HEK293 (cell line): ENCODE measurements around the gene PDE4B.

Experiments
- CTCF ChIA-PET: fragments of 350-600 bp; formaldehyde crosslinking; extraction: SDS; loops from one replicate; lab custom pipeline; 2021; ENCODE audit warnings: antibody characterized with exemption; lab: Yijun Ruan, JAX
- POLR2A ChIA-PET: fragments of 300-600 bp; formaldehyde crosslinking; extraction: SDS; loops from one replicate; lab custom pipeline; 2020; ENCODE audit warnings: antibody characterized with exemption, inconsistent platforms; lab: Yijun Ruan, JAX
- H3K27ac ChIP-seq: fragments of 200-500 bp; sonication (Bioruptor generic); 2 replicates; pipeline ENCODE4 v1.5.1; 2014; ENCODE audit warnings: low read depth, low read length, control low read depth, inconsistent platforms; ENCODE audit errors: extremely low read depth
- H3K36me3 ChIP-seq, 2 experiments: fragments of 200-500 bp in 1 of 2; sonication (Bioruptor generic) in 1 of 2; 1 replicate in 1 of 2; 2 replicates in 1 of 2; pipeline ENCODE4 v1.5.1; 2014 to 2017; ENCODE audit warnings: inconsistent platforms in 2 of 2, low read length in 2 of 2; ENCODE audit not compliant: control insufficient read depth in 2 of 2, insufficient read depth in 1 of 2
- H3K4me1 ChIP-seq: fragments of 200-500 bp; sonication (Bioruptor generic); 2 replicates; pipeline ENCODE4 v1.5.1; 2014; ENCODE audit warnings: mild to moderate bottlenecking, low read length, inconsistent platforms; ENCODE audit not compliant: control insufficient read depth, insufficient read depth
- H3K4me3 ChIP-seq: 2 replicates; pipeline ENCODE4 v1.5.1; 2011; ENCODE audit warnings: low read depth, mild to moderate bottlenecking, control low read depth, low read length, moderate library complexity
- H3K9me3 ChIP-seq: fragments of 200-500 bp; sonication (Bioruptor generic); 2 replicates; pipeline ENCODE4 v1.5.1; 2014; ENCODE audit warnings: low read depth, low read length, inconsistent platforms; ENCODE audit not compliant: control insufficient read depth, insufficient read depth
- CTCF ChIP-seq: fragments of 450-650 bp; formaldehyde crosslinking; IDR thresholded peaks from 2 replicates; pipeline ENCODE4 v1.5.1; 2016; ENCODE audit warnings: missing biosample characterization, missing genetic modification characterization
- HIC1 ChIP-seq: fragments of 450-650 bp; formaldehyde crosslinking; IDR thresholded peaks from 2 replicates; pipeline ENCODE4 v1.5.1; 2016; ENCODE audit warnings: missing biosample characterization, missing genetic modification characterization
- TRIM28 ChIP-seq: IDR thresholded peaks from 2 replicates; pipeline ENCODE4 v1.6.1; 2011; ENCODE audit warnings: low read length, control low read depth, borderline replicate concordance
- WT1 ChIP-seq: fragments of 450-650 bp; formaldehyde crosslinking; IDR thresholded peaks from 2 replicates; pipeline ENCODE4 v1.5.1; 2016; ENCODE audit warnings: missing biosample characterization, missing genetic modification characterization
- ZBTB21 ChIP-seq: fragments of 450-650 bp; formaldehyde crosslinking; IDR thresholded peaks from 2 replicates; pipeline ENCODE4 v1.5.1; 2017; ENCODE audit warnings: missing biosample characterization, missing genetic modification characterization
- ZFP3 ChIP-seq: fragments of 450-650 bp; formaldehyde crosslinking; IDR thresholded peaks from 2 replicates; pipeline ENCODE4 v1.5.1; 2016; ENCODE audit warnings: low read depth, missing biosample characterization, missing genetic modification characterization
- ZFP41 ChIP-seq: fragments of 450-650 bp; formaldehyde crosslinking; IDR thresholded peaks from 2 replicates; pipeline ENCODE4 v1.5.1; 2016; ENCODE audit warnings: missing biosample characterization, missing genetic modification characterization, borderline replicate concordance
- ZNF133 ChIP-seq: fragments of 450-650 bp; formaldehyde crosslinking; IDR thresholded peaks from 2 replicates; pipeline ENCODE4 v1.5.1; 2016; ENCODE audit warnings: missing biosample characterization, missing genetic modification characterization
- ZNF16 ChIP-seq: fragments of 450-650 bp; formaldehyde crosslinking; IDR thresholded peaks from 2 replicates; pipeline ENCODE4 v1.5.1; 2016; ENCODE audit warnings: low read depth, missing biosample characterization, missing genetic modification characterization
- ZNF174 ChIP-seq: fragments of 450-650 bp; formaldehyde crosslinking; IDR thresholded peaks from 2 replicates; pipeline ENCODE4 v1.5.0; 2017; ENCODE audit warnings: missing biosample characterization, mild to moderate bottlenecking, missing genetic modification characterization
- ZNF248 ChIP-seq: fragments of 450-650 bp; formaldehyde crosslinking; IDR thresholded peaks from 2 replicates; pipeline ENCODE4 v1.5.1; 2017; ENCODE audit warnings: missing biosample characterization, missing genetic modification characterization
- ZNF302 ChIP-seq: fragments of 450-650 bp; formaldehyde crosslinking; IDR thresholded peaks from 2 replicates; pipeline ENCODE4 v1.5.1; 2016; ENCODE audit warnings: missing biosample characterization, missing genetic modification characterization, low read depth
- ZNF398 ChIP-seq: fragments of 450-650 bp; formaldehyde crosslinking; IDR thresholded peaks from 2 replicates; pipeline ENCODE4 v1.5.1; 2017; ENCODE audit warnings: missing biosample characterization, missing genetic modification characterization
- ZNF596 ChIP-seq: fragments of 450-650 bp; IDR thresholded peaks from 2 replicates; pipeline ENCODE4 v1.5.0; 2018; ENCODE audit warnings: missing biosample characterization, mild to moderate bottlenecking, missing genetic modification characterization, moderate library complexity
- ZNF600 ChIP-seq: fragments of 450-650 bp; formaldehyde crosslinking; IDR thresholded peaks from 2 replicates; pipeline ENCODE4 v1.5.1; 2016; ENCODE audit warnings: missing biosample characterization, missing genetic modification characterization
- ZNF610 ChIP-seq: fragments of 450-650 bp; formaldehyde crosslinking; IDR thresholded peaks from 2 replicates; pipeline ENCODE4 v1.5.1; 2016; ENCODE audit warnings: missing biosample characterization, missing genetic modification characterization, borderline replicate concordance
- ZNF624 ChIP-seq: fragments of 450-650 bp; formaldehyde crosslinking; IDR thresholded peaks from 2 replicates; pipeline ENCODE4 v1.5.1; 2017; ENCODE audit warnings: missing biosample characterization, missing genetic modification characterization
- ZNF626 ChIP-seq: fragments of 450-650 bp; sonication (Bioruptor Pico); formaldehyde crosslinking; IDR thresholded peaks from 2 replicates; pipeline ENCODE4 v1.5.1; 2018; ENCODE audit warnings: missing biosample characterization, missing genetic modification characterization, inconsistent platforms
- ZNF677 ChIP-seq: fragments of 450-650 bp; IDR thresholded peaks from 2 replicates; pipeline ENCODE4 v1.5.0; 2018; ENCODE audit warnings: missing biosample characterization, mild to moderate bottlenecking, missing genetic modification characterization, moderate library complexity
- TF ChIP-seq, protein P1 (sequence below): fragments of 450-650 bp; formaldehyde crosslinking; IDR thresholded peaks from 2 replicates; pipeline ENCODE4 v1.5.1; 2017; ENCODE audit warnings: missing biosample characterization, missing genetic modification characterization
- TF ChIP-seq, protein P2 (sequence below): fragments of 450-650 bp; formaldehyde crosslinking; IDR thresholded peaks from 2 replicates; pipeline ENCODE4 v1.5.1; 2016; ENCODE audit warnings: missing biosample characterization, missing genetic modification characterization
- TF ChIP-seq, protein P3 (sequence below): fragments of 450-650 bp; formaldehyde crosslinking; IDR thresholded peaks from 2 replicates; pipeline ENCODE4 v1.5.1; 2016; ENCODE audit warnings: missing biosample characterization, missing genetic modification characterization

PDE4B gene

GRCh38 chr1:66013371-66013770 lies 220.7 kb downstream of the PDE4B start (continued):
- no peak for TF ChIP-seq CTCF
- TF ChIP-seq ZNF600 (tag by site-specific recombination): no peak
- no peak for TF ChIP-seq ZNF596 (tag by site-specific recombination)
- TF ChIP-seq, protein P1, sequence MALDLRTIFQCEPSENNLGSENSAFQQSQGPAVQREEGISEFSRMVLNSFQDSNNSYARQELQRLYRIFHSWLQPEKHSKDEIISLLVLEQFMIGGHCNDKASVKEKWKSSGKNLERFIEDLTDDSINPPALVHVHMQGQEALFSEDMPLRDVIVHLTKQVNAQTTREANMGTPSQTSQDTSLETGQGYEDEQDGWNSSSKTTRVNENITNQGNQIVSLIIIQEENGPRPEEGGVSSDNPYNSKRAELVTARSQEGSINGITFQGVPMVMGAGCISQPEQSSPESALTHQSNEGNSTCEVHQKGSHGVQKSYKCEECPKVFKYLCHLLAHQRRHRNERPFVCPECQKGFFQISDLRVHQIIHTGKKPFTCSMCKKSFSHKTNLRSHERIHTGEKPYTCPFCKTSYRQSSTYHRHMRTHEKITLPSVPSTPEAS (tag by site-specific recombination): no peak
- TF ChIP-seq ZNF624 (tag by site-specific recombination): no peak
- TF ChIP-seq ZNF174: no peak
- TF ChIP-seq WT1 (tag by site-specific recombination): no peak
- TF ChIP-seq ZFP3 (tag by site-specific recombination): no peak
- TF ChIP-seq ZBTB21: no peak

DNA sequence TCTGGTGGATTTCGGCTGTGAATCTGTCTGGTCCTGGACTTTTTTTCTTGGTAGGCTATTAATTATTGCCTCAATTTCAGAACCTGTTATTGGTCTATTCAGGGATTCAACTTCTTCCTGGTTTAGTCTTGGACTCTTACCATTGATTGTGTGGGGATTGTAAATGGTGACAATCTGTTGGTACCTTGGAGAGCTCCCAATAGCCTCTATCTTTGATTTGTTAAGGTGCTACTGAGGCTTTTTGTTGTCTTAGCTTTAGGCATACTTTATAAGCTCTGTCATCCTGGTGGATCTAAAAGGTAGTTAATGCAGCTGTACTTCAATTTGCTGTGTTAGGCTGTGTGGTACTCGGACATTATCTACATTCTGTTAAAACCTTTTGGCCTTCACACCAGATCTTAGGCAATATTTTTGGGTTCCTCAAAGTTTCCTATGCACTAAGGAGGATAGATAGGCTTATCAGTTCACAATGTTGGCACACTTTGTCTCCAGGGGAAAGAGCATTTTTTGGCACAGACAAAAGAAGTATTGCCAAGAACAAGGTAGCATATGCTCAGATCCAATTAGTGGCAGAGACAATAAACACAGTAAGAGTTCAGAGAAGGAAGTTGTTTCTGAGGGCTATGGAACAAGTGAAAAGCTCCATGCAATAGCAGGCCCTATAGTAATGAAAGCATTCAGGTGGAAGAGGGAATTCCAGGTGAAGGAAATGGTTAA lies 230.4 kb downstream of the PDE4B start:
- CTCF ChIA-PET: no interaction called here
- Histone ChIP-seq H3K36me3 (no peaks in the 10 kb centered on the region), H3K4me1 (no peaks in the 10 kb centered on the region), H3K27ac (no peak overlapping the region), H3K4me3 (no peak overlapping the region)
- TF ChIP-seq, protein P2, sequence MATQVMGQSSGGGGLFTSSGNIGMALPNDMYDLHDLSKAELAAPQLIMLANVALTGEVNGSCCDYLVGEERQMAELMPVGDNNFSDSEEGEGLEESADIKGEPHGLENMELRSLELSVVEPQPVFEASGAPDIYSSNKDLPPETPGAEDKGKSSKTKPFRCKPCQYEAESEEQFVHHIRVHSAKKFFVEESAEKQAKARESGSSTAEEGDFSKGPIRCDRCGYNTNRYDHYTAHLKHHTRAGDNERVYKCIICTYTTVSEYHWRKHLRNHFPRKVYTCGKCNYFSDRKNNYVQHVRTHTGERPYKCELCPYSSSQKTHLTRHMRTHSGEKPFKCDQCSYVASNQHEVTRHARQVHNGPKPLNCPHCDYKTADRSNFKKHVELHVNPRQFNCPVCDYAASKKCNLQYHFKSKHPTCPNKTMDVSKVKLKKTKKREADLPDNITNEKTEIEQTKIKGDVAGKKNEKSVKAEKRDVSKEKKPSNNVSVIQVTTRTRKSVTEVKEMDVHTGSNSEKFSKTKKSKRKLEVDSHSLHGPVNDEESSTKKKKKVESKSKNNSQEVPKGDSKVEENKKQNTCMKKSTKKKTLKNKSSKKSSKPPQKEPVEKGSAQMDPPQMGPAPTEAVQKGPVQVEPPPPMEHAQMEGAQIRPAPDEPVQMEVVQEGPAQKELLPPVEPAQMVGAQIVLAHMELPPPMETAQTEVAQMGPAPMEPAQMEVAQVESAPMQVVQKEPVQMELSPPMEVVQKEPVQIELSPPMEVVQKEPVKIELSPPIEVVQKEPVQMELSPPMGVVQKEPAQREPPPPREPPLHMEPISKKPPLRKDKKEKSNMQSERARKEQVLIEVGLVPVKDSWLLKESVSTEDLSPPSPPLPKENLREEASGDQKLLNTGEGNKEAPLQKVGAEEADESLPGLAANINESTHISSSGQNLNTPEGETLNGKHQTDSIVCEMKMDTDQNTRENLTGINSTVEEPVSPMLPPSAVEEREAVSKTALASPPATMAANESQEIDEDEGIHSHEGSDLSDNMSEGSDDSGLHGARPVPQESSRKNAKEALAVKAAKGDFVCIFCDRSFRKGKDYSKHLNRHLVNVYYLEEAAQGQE: peak; percentile 95
- no peak for TF ChIP-seq HIC1 (tag by site-specific recombination)
- TF ChIP-seq, all 188 proteins: peak for 1
- POLR2A ChIA-PET: no interaction called here
- no peaks in the 10 kb centered on the region for H3K9me3 ChIP-seq

- no peak overlapping the region for H3K4me3 ChIP-seq
- H3K4me1 ChIP-seq: no peaks in the 10 kb centered on the region
- H3K9me3 ChIP-seq: no peaks in the 10 kb centered on the region
- CTCF ChIA-PET: interaction anchor here (0.6 to 0.8 kb wide), 2 partner anchors 9 to 13 kb away, joined by 3 read pairs; no protein-coding TSS in a partner anchor
- no peak overlapping the region for H3K27ac ChIP-seq
- POLR2A ChIA-PET: no interaction called here
- H3K36me3 ChIP-seq: no peaks in the 10 kb centered on the region
- no peak for TF ChIP-seq ZNF610 (tag by site-specific recombination)
- TF ChIP-seq ZNF677 (tag by site-specific recombination): no peak
- TF ChIP-seq ZNF626: no peak
- TF ChIP-seq ZNF16 (tag by site-specific recombination): no peak
- no peak for TF ChIP-seq ZFP41 (tag by site-specific recombination)
- no peak for TF ChIP-seq ZNF248 (tag by site-specific recombination)
- TF ChIP-seq ZNF398 (tag by site-specific recombination): no peak
- TF ChIP-seq, protein P3, sequence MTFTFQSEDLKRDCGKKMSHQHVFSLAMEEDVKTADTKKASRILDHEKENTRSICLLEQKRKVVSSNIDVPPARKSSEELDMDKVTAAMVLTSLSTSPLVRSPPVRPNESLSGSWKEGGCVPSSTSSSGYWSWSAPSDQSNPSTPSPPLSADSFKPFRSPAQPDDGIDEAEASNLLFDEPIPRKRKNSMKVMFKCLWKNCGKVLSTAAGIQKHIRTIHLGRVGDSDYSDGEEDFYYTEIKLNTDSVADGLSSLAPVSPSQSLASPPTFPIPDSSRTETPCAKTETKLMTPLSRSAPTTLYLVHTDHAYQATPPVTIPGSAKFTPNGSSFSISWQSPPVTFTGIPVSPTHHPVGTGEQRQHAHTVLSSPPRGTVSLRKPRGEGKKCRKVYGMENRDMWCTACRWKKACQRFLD (tag by site-specific recombination): no peak
- no peak for TF ChIP-seq TRIM28
- no peak for TF ChIP-seq ZNF133 (tag by site-specific recombination)
- no peak for TF ChIP-seq ZNF302 (tag by site-specific recombination)
Measured at GRCh38 chr1:66025188-66025587, 232.5 kb downstream of the PDE4B start.
